ENCODE results near the gene NAT16.

The NAT16 gene

DNA sequence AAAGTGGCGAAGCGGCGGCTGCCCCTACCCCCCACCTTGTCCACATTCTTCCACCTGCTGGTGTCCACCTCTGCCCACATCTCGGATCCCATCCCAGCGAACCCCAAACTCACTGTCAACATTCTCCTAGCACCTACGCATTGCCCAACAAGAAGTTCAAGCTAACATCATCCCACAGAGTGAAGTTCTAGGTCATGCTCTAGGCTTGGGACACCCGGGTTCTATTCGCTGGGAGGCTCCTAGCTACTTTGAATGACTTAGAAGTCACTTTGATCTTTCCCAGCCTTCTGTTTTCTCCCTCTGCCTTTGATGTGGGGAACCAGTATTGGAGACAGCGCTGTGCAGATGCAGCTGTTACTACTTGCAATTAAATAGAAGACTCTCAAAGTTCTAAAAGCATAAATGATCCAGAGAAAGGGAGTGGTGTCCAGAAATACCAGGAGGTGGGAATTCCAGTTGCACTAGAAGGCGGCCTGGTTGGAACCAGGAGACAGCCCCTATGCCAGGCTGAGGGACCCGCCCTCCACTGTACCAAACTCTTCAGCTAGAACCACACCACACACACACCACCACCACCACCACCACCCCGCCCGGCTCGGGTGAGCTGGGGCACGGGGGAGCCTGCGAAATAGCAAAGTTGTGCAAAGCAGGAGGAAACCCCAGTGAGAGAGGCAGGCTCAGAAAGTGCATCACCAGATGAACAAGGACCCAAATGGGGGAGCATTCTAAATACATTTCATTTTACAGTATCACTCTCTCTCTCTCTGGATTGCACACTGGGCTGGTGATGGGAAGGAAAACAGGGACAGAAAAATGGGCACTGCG is 9.3 kb downstream of the NAT16 start:
- DNase-seq = no peak

DNA sequence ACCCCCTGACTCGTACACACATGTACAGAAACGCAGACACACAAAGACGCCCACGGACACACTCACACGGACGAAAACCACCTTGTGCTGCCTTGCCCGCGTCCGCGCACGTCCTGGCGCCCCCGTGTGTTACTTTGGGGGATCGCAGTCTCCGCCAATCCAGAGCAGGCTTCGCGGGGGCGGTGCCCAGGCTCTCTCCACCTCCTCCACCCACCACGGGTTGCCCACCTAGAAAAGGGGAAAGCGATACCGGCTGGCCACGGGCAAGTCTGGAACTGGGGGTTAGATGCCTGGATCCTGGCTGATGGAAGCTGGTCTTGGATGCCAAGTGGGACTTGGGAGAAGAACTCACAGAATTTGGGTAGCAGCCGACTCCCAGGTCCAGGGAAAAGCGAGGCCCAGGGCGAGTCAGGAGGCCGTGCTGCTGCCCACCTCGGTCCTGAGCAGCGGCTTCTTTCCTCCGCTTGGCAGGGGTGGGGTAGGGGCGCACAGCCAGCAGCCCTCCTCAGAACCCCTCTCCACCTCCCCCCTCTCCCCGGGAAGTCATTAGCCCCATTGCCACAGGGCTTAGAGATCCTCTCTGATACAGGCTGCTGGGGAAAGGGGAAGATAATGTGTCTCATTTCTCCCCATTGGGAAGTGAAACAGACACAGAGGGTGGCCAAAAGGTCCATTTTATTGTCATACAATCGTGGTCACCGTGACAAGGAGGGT is 10.1 kb downstream of the NAT16 start:
- peak; percentile 51 for DNase-seq

- no peak for DNase-seq
These were observed 10.8 kb downstream of the NAT16 start for GRCh38 chr7:101169110-101169837.

GRCh38 chr7:101168412-101169049 is 11.6 kb downstream of the NAT16 start:
- no peak for DNase-seq

DNA sequence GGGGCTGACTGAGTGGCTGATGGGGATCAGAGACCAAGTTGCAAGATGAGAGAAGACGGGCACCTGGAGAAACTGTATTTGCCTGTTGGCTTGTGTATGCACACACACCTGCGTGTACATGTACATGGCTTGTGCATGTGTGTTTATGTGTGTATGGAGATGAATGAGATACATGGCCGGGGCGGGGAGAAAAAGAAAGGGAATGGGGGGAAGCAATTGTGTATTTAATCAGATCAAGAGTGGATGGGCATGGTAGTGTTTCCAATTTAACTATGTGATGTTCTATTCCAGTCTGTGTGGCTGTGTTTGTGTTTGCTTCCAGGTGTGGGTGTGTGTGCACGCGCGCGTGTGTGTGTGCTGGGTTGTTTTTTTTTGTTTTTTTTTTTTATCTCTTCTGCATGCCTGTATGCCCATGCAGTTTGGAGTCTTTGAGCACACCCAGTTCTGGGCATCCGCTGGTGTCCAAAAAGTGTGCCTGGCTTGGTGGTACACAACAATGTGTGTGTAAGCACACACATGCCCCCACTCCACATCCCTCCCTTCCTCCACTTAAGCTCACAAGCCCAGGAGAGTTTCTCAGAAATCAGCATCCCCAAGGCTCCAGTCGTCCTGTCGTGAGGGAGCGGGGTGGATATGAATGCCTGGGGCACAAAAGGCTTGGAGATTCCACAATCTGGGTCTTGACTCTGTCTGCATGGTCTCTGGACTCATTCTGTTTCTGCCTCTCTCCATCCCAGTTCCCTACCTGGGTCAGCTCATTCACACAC is 12.3 kb downstream of the NAT16 start:
- no peak for DNase-seq

DNA sequence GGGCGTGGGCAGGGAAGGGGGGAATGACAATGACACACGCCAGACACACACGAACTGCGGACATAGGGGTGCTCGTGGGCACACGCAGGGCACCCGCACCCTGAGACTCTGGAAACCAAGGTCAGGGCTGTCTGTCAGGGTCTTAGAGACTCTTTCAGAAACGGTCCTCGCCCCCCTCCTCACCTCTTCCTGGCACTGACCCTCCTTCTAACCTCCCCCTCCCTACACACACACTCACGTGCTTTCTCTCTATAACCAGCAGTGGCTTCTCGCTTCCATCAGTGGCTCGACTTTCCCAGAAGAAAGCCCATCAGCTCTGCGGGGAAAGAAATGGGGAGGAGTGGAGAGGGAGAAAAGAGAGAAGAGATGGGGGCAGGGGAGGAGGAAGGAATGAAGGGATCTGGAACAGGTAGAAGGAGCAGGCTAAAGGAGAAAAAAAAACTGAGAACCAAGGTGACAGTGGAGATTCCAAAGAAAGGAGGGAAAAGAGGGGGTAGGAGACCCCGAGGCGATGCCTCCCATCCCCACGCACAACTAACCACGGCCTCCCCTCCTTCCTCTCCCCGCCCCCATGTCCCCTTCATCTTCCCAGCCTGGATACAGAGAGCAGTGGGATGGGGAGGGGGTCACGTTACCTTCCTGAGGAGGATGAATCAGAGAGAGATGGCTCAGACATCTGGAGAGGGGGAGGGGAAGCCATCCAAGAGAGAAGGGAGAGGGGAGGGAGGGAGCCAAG is 13.0 kb downstream of the NAT16 start:
- no peak for DNase-seq

DNA sequence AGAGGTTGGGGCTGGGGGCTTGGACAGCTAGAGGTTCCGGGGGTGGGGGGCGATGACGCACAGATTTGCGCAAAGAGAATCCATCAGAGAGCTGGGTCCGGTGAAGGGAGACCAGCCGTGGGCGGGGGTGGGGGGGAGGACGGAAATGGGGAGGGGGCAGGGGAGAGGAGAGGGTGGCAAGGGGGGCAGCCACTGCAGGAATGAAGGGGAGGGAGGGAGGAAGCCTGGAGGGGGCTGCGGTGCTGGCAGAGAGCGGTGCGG is 13.5 kb downstream of the NAT16 start:
- no peak for DNase-seq

DNA sequence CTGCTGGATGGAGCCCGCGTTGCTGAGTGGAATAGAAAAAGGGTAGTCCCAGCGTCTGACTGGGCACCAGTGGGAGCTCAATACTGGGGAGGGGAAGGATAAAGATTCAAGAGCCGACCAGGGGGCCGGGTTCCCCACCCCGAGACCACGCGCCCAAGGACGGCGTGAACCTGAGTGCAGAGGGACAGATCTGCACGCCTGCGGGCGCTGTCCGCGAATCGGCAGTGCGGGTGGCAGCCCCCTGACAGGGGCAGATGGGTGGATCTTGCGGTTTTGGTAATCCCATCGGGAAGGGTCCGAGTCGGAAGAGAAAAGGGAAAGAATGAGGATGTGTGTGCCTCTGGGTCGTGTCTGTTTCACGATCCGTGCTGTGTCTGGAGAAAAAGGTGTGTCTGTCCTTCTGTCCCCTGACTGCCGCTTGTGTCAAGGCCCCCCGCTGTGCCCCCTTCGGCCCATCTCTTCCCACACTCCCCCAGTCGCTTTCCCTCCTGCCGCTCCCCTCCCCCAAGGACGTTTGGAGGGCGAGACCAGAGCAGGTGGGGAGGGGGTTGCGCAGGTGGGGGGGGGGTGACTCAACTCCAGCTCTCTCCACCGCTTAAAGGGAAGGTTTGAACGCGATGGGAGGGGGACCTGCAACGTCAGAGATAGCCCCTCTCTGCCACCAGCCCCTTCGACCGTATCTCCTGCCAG is 14.0 kb downstream of the NAT16 start:
- no peak for DNase-seq

DNA sequence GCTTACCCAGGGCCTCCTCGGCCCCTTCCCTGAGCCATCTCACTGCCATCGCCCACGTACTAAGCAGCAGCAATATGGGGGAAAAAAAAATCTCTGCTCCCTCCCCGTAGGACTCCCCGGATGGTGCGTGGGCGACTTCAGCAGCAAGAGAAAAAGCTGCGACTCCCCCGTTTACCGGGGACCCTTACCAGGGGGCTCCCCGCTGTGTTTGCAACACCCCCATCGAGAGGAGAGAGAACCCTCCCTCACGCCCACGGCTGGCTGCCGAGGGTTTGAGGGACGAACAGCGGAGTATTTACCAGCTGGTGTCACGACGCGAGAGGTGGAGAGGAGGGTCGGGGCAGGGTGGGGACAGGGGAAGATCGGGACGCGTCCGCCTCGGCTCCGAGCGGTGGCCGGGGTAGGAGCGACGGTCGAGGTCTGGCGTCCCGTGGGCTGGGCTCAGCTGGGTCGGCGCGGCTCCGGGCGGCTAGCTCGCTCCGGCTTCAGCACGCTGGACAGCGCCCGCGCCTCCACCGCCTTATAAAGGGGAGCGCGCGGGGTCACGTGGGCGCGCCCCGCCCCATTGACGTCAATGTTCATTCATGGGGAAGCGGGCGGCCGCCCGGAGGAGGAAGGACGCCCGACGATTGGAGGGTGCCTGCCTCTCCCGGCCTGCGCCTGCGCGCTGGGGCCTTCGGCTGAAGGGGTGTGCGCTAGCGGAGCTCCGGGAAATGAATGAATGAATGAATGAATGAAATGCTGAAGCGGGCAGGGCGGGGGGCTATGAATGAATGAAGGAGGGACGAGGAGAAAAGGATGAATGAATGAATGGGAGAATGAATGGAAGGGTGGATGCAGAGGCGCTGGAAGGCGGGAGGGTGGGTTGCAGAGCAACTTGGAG is 14.8 kb downstream of the NAT16 start, which contains the start of gene VGF:
VGF (minus strand) TSS at position 495 of the 883 bp plus-strand sequence. CDS start 726 bp downstream, outside the sequence.
- DNase-seq = peak; percentile 94

DNA sequence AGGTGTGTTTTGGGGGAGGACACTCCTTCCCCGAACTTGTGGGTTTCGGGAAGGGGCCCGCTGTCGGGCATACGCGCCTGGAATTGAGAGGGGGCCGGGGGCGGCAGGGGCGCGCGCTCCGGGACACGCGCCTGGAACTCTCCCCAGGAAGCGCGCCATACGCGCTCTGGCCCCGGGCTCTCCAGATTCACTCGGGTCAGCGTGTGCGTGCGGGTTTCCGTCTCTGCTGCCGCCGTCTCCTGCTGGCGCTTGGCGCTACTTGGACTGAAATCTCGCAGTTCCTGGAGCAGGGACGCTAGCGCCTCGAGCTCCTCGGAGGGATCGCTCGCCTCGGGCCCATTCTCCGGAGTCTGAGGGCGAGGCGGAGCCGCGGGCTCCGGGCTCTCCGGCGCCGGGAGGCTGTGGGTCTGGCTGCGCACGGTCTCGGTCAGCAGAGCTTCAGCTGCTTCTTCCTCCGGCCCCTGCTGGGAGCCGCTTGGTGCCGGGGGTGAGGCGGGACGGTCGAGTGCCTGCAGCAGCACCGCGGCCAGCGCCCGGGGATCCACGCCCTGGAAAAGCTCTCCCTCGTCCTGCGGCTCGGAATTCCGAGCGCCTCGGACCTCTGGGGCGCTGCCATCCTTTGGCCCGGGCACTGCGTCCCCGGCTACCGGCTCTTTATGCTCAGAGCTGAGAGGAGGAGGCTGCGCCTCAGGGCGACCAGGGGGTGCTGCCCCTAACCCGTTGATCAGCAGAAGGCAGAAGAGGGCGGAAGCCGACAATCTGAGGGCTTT is 15.8 kb downstream of the NAT16 start:
- DNase-seq = no peak

- peak; percentile 60 for DNase-seq
These were observed 16.6 kb downstream of the NAT16 start for GRCh38 chr7:101163279-101164070.

- peak; percentile 61 for DNase-seq
These were observed 17.4 kb downstream of the NAT16 start for GRCh38 chr7:101162551-101163278.

GRCh38 chr7:101161692-101162471 is 18.2 kb downstream of the NAT16 start:
- no peak for DNase-seq

GRCh38 chr7:101160910-101161309 is 19.2 kb downstream of the NAT16 start:
- no peak for DNase-seq

DNA sequence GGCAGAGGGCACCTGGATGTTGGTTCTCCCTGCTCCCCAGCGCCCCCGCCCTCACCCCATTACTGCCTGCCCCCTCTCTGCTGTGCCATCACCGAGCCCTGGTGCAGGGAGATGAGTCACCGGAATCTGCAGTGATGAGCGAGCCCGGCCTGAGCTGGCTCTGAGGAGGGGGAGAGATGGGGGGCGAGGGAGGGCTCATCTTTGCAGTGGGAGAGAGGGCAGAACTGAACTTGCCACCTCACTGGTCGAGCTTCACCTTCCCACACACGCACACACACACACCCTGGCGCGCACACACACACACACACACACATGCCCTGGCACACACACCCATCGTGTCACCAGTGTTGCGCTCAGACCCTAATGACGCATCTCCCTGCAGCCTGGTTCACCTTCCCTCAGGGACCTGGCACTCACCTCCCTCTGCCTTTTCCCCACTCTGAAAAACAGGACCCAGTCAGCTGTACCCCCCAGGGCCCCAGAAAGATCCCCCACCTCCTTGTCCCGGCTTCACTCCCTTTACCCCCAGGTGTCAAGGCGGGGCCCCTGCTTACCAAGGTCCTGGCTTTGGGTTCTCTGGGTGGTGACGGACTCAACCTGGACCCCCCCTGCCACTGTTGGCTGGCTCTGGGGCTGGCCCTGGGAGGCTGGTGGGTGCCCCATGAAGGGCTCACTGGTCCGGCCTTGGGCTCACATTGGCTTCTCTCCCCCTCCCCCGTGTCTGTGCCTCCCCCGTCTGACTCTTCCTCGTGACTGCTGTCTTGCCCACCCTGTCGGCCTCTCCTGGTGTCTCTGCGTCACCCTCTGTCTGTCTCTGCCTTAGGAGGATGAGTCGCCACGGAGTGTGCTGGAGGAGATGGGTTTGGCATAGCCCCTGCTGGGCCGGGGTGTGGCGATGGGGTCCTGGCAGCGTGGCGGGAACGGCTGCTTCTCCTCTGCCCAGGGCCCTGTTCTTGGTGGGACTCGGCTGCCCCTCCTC is 20.1 kb downstream of the NAT16 start:
- no peak for DNase-seq
